Mammary epithelial cell (primary cell): ENCODE data around the gene FASTKD2.

Source experiments
- CTCF ChIP-seq, 2 donors: IDR thresholded peaks in 1 of 2; conservative IDR thresholded peaks in 1 of 2; 2 replicates each; pipeline ENCODE4 v1.5.1; 2011 to 2012; ENCODE audit warnings: inconsistent platforms in 2 of 2, low read length in 2 of 2, mild to moderate bottlenecking in 2 of 2, control low read depth in 1 of 2, low read depth in 1 of 2; ENCODE audit not compliant: insufficient read depth in 1 of 2; ENCODE audit errors: extremely low read depth in 1 of 2
- EZH2 ChIP-seq: IDR thresholded peaks from 2 replicates; pipeline ENCODE4 v1.6.1; 2012; ENCODE audit warnings: low read length, inconsistent platforms, borderline replicate concordance

- TF ChIP-seq CTCF (conservative IDR thresholded peaks at IDR 0.05 in 1 of 2, IDR thresholded peaks at IDR 0.05 in 1 of 2; ENCODE audit: extremely low read depth in 1 of 2, insufficient read depth in 1 of 2, low read depth in 1 of 2, low read length in 2 of 2) (no peak), EZH2 (no peak)
Measured at GRCh38 chr2:206766057-206766930, 888 bp downstream of the FASTKD2 start.
